ENCODE data around the gene ADPRHL1. TPM values are rescaled to one million over a fixed set of nuclear protein-coding genes. Genes with fewer than 3 reads are reported as not detected.

The ADPRHL1 gene
- total RNA-seq, 1 experiment from 2014 or later: 11.5 TPM

DNA sequence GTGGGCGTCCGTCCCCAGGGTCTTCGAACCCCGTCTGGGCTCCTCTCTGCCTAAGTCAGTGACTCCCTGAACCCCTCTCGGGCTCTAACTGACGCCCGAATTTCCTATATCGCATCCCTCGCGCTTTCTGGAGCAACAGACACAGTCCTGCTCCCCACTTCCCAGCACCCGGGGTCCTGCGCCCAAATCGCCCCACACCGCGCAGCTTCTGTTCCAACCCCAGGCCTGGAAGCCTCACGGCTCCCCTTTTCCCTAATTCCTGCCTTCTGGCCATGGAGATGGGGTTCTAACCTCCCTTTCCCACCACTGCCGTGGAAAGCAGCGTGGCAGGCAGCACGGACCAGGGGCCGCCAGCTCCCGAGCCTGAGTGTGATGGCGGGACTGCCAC, 87.7 kb downstream of the ADPRHL1 start:
- Histone ChIP-seq H3K4me1 (replicated peaks; ENCODE audit: insufficient read depth) (no peaks in the 10 kb centered on the region; the same call in 1 of the 2 replicates), H2AFZ (no peak overlapping the region), H3K4me2 (no peak overlapping the region), H3K79me2 (ENCODE audit: low read depth) (peaks cover 4% of the 10 kb centered on the region; the same call in 1 of the 2 replicates), H3K27me3 (ENCODE audit: insufficient read depth, low read depth) (no peaks in the 10 kb centered on the region), H4K20me1 (ENCODE audit: insufficient read depth) (0 out of 2 replicates have a peak, but pooled peaks cover 5% of the 10 kb centered on the region), H3F3A (ENCODE audit: insufficient read depth, low read depth) (peaks cover 12% of the 10 kb centered on the region; the same call in 1 of the 2 replicates), H3K36me3 (ENCODE audit: low read depth) (no peaks in the 10 kb centered on the region), H3K4me3 (no peak overlapping the region), H3K9me3 (ENCODE audit: insufficient read depth, low read depth) (no peaks in the 10 kb centered on the region), H3K9me2 (ENCODE audit: insufficient read depth) (no peaks in the 10 kb centered on the region), H3K27ac (no peak overlapping the region)
- no TSS peak for BruUV-seq (replicated peaks)
- TF ChIP-seq, protein P1, sequence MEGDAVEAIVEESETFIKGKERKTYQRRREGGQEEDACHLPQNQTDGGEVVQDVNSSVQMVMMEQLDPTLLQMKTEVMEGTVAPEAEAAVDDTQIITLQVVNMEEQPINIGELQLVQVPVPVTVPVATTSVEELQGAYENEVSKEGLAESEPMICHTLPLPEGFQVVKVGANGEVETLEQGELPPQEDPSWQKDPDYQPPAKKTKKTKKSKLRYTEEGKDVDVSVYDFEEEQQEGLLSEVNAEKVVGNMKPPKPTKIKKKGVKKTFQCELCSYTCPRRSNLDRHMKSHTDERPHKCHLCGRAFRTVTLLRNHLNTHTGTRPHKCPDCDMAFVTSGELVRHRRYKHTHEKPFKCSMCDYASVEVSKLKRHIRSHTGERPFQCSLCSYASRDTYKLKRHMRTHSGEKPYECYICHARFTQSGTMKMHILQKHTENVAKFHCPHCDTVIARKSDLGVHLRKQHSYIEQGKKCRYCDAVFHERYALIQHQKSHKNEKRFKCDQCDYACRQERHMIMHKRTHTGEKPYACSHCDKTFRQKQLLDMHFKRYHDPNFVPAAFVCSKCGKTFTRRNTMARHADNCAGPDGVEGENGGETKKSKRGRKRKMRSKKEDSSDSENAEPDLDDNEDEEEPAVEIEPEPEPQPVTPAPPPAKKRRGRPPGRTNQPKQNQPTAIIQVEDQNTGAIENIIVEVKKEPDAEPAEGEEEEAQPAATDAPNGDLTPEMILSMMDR (conservative IDR thresholded peaks at IDR 0.05): no peak
- TF ChIP-seq EZH2 (IDR thresholded peaks at IDR 0.05; ENCODE audit: low read depth): no peak
- ChIA-PET CTCF (no interaction called here), POLR2A (ENCODE audit: unreplicated experiment) (no interaction called here)
- intact Hi-C loops (cut with micrococcal nuclease; ENCODE audit: unreplicated experiment): no loop called here
- no peak for DNase-seq

DNA sequence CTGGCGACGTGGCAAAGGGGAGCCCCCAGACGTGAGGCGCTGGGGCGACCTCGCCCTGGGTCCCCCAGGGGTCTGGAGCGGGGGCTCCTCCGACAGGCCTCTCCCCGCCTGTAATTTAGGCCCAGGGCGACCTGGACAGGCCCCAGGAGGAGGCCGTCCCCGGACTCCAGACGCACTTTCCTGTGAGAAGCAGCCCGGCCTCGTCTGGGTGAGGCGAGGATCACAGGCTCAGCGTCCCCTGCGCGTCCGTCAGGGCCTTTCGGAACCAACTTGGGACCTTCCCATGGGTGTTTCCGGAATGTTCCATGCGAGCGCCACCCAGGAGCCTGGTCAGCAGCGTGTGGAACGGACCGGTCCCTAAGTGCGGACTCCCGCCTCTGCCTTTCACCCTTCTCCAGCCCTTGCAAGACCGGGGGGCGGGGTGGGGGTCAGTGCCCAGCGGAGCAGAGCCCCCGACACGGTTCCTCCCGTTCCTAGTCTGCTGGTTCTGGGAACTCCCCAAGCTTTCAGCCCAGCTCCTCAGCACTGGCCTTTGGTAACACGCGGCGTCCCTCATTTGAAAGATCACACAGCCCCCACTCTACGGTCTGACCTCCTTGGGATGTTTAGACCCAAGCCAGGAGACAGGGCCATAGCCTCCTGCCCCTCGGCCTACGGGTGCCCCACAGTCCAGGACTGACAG, 88.2 kb downstream of the ADPRHL1 start:
- H3K79me2 ChIP-seq (ENCODE audit: low read depth): peaks cover 4% of the 10 kb centered on the region; the same call in 1 of the 2 replicates
- H3K27ac ChIP-seq: no peak overlapping the region
- no peaks in the 10 kb centered on the region for H3K9me3 ChIP-seq (ENCODE audit: insufficient read depth, low read depth)
- H3K27me3 ChIP-seq (ENCODE audit: insufficient read depth, low read depth): no peaks in the 10 kb centered on the region
- TF ChIP-seq, protein P1 (conservative IDR thresholded peaks at IDR 0.05): no peak
- TF ChIP-seq EZH2 (IDR thresholded peaks at IDR 0.05; ENCODE audit: low read depth): no peak
- H3F3A ChIP-seq (ENCODE audit: insufficient read depth, low read depth): peaks cover 10% of the 10 kb centered on the region; the same call in 1 of the 2 replicates
- no peaks in the 10 kb centered on the region for H3K36me3 ChIP-seq (ENCODE audit: low read depth)
- ChIA-PET POLR2A (ENCODE audit: unreplicated experiment) (no interaction called here), CTCF (no interaction called here)
- no peak overlapping the region for H2AFZ ChIP-seq
- peak overlapping the region; percentile 74; the same call in 1 of the 2 replicates for H3K4me2 ChIP-seq
- 0 out of 2 replicates have a peak, but pooled peaks cover 5% of the 10 kb centered on the region for H4K20me1 ChIP-seq (ENCODE audit: insufficient read depth)
- H3K9me2 ChIP-seq (ENCODE audit: insufficient read depth): no peaks in the 10 kb centered on the region
- BruUV-seq (replicated peaks): no TSS peak
- no peaks in the 10 kb centered on the region; the same call in 1 of the 2 replicates for H3K4me1 ChIP-seq (replicated peaks; ENCODE audit: insufficient read depth)
- intact Hi-C loops (cut with micrococcal nuclease; ENCODE audit: unreplicated experiment): no loop called here
- no peak overlapping the region; the same call in 1 of the 2 replicates for H3K4me3 ChIP-seq
- DNase-seq: no peak

GRCh38 chr13:113364311-113364889, 88.9 kb downstream of the ADPRHL1 start:
- BruUV-seq (replicated peaks): no TSS peak
- Histone ChIP-seq H3K4me3 (peak overlapping the region; percentile 48; the same call in 1 of the 2 replicates), H3K27ac (no peak overlapping the region), H4K20me1 (ENCODE audit: insufficient read depth) (0 out of 2 replicates have a peak, but pooled peaks cover 5% of the 10 kb centered on the region), H3K4me2 (peak overlapping the region; percentile 74), H3K4me1 (replicated peaks; ENCODE audit: insufficient read depth) (no peaks in the 10 kb centered on the region; the same call in 1 of the 2 replicates), H3K27me3 (ENCODE audit: insufficient read depth, low read depth) (no peaks in the 10 kb centered on the region), H2AFZ (peak overlapping the region; percentile 75; the same call in 1 of the 2 replicates), H3K9me3 (ENCODE audit: insufficient read depth, low read depth) (no peaks in the 10 kb centered on the region), H3K79me2 (ENCODE audit: low read depth) (peaks cover 4% of the 10 kb centered on the region; the same call in 1 of the 2 replicates), H3K36me3 (ENCODE audit: low read depth) (no peaks in the 10 kb centered on the region), H3F3A (ENCODE audit: insufficient read depth, low read depth) (peaks cover 10% of the 10 kb centered on the region; the same call in 1 of the 2 replicates), H3K9me2 (ENCODE audit: insufficient read depth) (no peaks in the 10 kb centered on the region)
- CTCF ChIA-PET: no interaction called here
- TF ChIP-seq EZH2 (IDR thresholded peaks at IDR 0.05; ENCODE audit: low read depth): no peak
- TF ChIP-seq, protein P1 (conservative IDR thresholded peaks at IDR 0.05): no peak
- DNase-seq: peak in 1 of 2 experiments; percentile 18
- intact Hi-C loops (cut with micrococcal nuclease; ENCODE audit: unreplicated experiment): no loop called here
- POLR2A ChIA-PET (ENCODE audit: unreplicated experiment): no interaction called here
